ENCODE measurements around the gene RALGAPA1.
"Not testable (repeated sequence)": the region's sequence is repeated elsewhere in the genome, so short reads cannot be mapped to it uniquely, and the experiment has no call there.

RALGAPA1 gene

DNA sequence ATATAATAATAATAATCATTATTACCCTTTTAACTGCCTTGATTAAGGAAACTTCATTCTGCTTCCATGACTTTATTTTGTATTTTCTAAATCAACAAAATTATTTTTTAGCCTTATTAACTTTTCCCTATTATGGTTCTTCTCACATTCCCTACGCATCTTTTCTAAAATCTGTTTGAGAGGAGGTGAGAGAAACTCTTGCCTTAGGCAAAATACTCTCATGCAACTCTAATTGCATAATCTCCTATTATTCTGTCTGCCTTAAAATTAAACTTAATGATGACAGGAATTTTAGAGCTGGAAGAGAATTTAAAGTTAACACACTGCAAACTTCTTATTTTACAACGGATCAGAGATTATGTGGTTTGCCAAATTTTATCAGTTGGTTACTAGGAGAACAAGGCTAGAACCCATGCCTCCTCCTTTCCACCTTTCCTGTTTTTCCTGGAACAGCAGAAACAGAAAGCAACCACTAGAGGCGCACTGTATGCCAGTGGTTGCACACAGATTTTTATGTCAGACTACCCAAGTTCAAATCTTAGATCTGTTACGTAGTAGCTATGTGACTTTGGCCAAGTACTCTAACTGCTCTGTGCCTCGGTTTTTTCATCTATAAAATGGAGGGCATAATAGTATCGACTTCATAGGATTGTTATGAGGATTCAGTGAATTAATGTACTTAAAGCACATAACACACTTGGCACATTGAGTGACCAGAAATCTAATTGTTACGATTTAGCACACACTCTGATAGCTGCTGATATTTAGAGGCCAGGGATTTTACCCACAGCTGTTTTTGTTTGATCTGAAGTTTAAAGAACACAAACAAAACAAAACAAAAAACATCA is 12.7 kb upstream of the RALGAPA1 start:
- no peak for DNase-seq (ENCODE audit: low read depth in 2 of 2)

DNA sequence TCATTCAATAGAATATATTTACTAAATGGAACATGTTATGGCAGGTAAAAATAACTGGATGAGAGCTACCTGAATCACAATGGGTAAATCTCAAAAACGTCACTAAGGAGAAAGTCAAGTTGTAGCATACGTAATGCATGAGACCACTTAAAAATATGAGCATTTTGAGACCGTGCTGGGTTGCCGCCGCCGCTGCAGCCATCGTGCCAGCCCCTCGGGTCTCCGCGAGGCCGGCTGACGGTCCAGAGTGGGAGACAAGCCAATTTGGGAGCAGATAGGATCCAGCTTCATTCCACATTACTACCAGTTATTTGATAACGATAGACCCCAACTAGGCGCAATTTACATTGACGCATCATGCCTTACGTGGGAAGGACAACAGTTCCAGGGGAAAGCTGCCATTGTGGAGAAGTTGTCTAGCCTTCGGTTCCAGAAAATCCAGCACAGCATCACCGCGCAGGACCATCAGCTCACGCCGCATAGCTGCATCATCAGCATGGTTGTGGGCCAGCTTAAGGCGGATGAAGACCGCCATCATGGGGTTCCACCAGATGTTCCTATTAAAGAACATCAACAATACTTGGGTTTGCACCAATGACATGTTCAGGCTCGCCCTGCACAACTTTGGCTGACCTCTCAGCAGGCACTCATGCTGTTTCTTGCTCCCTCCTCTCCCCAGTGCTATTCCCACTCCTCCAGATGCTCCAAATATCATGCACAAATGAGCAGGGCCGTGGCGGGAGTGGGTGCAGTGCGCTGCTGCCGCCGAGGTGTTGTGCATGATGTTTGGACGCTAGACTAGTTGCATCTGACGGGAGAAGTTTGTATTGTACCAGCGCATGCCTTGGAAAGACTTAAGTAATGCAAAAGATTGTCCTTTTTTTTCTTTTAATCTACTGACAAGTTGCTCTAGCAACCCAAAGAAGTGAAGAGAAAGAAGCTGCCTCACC is 10.8 kb upstream of the RALGAPA1 start:
- DNase-seq (ENCODE audit: low read depth in 2 of 2), result no peak

DNA sequence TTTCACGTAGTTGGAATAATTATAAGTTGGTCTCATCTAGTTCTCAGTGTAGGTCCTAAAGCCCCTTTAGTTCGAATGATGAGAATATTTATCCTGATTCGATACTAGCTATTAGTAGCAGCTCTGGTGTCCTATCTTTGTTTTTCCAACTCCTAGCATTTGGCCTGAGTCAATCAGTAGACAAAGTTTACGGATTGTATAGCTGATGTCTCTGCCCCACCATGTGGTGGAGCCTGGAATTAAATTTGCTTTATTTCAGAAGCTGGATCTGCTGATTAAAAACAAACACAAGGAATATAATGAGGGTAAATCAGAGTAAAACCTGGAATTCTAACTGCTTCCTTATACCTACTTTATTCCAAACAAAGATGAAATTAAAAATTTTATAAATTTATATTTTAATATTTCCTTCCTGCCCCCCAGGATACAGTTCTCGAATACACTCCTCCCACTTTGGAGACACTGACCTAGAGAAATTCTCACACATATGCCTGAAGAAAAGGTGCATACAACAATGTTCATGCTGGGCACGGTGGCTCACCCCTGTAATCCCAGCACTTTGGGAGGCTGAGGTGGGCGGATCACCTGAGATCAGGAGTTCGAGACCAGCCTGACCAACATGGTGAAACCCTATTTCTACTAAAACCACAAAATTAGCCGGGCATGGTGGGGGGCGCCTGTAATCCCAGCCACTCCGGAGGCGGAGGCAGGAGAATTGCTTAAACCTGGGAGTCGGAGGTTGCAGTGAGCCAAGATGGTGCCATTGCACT is 9.4 kb upstream of the RALGAPA1 start:
- no peak for DNase-seq (ENCODE audit: low read depth in 2 of 2)

DNA sequence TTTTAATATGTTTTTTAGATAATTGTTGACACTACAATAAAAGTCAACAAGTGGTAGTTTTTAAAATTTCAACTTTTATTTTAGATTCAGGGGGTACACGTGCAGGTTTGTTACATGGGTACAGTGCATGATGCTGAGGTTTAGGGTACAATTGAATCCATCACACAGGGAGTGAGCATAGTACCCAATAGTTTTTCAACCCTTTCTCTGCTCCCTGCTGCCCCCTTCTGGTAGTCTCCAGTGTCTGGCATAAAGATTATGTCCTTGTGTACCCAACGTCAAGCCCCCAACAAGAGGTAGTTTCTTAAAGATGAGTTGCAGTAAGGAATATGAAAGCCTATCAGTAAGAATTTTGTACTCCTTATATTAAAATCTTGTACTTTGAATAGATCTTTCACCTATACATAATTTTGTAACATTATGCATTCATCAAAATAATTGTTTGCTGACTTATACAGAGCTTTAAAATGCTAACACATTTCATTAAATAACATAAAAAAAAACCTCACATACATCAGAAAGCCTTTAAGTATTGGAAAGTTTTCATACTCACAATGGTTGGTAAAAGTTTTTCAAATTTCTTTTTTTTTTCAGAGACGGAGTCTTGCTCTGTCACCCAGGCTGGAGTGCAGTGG is 5.4 kb upstream of the RALGAPA1 start:
- peak; percentile 40 to 67 for DNase-seq (ENCODE audit: low read depth in 2 of 2)

DNA sequence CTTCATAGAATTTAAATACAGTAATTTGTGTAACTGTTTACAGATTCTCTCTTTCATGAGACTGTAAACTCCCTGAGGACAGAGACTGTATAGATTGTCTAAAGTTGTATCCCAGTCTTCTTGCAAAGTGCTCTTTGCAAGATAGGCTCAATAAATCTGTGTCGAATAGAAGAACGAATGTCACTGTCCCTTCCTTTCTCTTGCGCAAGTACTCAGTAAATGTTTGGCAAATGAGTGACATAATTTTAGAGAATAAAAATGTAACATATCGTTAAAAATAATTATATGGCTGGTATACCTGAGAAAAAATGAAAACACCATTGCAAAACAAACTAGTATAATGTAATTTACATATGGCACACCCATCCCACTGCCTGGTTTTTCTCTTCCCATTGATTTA is 1.9 kb upstream of the RALGAPA1 start:
- no peak for DNase-seq (ENCODE audit: low read depth in 2 of 2)

DNA sequence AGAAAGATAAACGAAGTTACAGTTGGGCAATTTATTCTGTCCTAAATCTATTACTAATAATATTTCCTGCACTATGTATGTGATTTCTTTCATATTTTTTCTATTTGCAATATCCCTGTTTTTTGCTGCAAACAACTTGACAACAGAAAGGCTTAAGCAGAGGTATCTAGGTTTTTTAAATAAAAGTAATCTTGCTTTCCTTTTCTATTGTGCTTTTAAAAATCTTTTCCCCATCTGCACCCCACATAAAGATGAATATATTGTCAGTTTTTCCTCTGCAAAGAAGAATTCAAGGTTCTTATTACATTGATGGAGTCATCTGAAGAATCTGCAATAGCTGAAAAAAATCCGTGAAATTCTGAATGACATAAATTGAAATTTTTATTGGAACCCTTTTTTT is 502 bp upstream of the RALGAPA1 start:
- no peak for DNase-seq (ENCODE audit: low read depth in 2 of 2)

DNA sequence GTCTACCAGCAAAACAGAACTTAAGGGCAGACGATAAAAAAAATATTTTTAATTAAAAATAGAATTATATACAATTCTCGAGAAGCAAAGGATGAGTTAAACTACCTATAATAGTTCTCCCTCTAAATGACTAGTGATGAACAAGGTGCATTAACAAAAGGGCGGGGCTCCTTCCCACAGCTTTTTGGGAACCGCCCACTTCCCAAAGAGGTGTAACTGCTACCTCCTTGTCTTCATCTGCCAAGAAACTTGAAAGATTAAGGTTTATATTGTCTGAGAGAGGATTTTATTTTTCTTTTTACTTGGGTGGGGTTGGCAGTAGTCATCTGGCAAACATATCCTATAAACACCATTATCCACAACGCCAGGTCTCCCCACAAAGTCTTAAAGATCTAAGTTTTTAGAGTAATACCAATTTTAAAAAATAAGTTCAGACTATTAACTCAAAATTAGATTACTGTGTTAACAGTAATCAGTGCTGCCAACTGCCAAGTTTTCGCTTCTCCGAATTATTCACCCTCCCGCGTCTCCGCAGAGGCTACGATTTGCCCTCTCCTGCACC is 938 bp downstream of the RALGAPA1 start:
- DNase-seq (ENCODE audit: low read depth in 2 of 2), result no peak

DNA sequence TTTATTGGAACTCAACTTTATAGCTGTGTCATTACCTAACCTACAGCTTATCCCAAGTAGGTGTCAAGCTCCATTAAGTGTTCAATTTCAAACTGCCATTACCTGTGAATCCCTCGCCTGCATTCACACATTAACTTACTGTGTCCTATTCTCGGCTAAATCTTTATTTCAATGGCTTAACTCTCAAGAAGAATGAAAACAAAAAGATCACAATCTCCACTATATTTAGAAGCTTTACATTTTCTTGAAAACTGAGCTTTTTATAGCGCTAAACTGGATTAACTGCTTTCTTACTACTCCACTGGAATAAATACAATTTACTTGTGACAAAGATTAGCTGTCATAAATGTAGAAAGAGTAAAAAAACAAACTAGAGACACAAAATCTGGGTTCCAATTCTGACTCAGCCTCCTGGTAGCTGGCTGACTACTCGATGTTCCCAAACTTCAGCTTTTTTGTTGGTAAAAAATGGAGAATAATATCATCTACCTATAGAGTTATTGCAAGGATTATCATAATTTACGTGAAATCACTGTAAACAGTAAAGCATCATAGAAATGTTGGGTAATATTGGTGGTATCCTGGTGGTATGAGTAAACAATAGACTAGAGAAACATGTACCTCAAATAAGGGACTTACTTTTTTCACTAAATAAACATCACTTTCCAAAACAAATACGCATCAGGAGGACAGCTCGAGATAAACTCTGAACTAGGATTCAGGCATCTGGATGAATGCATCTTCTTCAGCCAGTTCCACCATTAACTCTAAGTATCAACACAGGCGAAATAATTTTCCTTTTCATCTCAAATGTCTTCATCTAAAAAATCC is 1.7 kb downstream of the RALGAPA1 start:
- no peak for DNase-seq (ENCODE audit: low read depth in 2 of 2)

DNA sequence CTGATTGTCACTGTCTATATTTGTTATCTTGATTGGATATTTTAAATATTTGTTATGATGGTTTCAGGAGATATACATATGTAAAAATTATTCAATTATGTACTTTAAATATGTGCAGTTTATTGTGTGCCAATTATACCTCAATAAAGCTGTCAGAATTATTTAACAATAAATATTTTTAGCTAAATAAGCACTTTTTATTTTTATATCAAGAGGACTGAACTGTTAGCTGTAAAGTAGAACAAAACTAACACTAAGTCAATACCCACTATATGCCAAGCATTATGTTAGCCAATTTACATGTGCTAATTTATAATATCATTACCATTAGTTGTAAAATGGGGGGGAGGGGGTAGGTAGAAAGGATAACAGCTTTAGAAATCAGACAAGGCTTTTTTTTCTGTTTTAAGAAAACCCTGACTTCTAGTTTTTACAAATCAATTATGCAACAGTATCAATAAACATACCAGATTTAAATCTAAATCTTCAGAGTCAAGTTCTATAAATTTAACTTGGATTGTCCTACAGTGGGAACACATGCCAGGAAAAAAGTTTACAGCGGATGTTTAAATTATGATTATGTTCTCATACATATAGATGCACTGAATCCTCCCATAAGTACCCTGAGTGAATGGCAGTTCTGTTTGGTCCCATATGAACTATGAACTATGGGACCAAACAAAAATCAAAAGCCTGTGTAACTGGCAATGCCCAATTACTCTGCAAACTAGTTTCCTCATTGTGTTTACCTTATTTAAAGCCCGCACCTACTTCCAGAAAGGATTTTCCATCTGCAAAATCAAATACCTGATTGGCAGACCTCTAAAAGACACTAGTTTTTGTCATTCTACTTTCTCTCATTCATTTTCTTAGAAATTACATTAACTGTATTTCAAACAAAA is 2.8 kb downstream of the RALGAPA1 start:
- no peak for DNase-seq (ENCODE audit: low read depth in 2 of 2)

DNA sequence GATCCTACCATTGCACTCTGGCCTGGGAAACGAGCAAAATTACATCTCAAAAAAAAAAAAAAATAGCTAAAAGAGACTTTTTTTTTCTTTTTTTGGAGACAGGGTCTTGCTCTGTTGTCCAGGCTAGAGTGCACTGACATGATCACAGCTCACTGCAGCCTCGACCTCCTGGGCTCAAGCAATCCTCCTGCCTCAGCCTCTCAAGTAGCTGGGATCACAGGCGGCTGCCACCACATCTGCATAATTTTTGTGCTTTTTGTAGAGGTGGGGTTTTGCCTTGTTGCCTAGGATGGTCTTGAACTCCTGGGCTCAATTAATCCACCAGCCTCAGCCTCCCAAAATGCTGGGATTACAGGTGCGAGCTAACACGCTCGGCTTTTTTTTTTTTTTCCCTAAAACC is 11.3 kb downstream of the RALGAPA1 start:
- DNase-seq (ENCODE audit: low read depth in 2 of 2), result no peak

DNA sequence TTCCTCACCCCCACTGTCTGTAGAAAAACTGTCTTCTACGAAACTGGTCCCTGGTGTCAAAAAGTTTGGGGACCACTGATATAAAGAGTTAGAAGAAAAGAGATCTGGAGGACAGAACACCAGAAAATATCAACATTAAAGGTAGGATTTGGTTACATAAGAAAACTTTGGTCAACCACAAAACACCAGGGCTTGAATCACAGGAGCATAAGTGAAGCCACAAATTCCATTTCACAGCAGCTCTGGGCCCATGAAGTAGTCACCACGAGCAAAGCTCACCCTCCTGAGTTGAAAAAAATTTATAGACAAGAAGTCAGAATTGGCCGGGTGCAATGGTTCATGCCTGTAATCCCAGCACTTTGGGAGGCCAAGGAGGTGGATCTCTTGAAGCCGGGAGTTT is 19.4 kb downstream of the RALGAPA1 start:
- DNase-seq (ENCODE audit: low read depth in 2 of 2), result no peak

DNA sequence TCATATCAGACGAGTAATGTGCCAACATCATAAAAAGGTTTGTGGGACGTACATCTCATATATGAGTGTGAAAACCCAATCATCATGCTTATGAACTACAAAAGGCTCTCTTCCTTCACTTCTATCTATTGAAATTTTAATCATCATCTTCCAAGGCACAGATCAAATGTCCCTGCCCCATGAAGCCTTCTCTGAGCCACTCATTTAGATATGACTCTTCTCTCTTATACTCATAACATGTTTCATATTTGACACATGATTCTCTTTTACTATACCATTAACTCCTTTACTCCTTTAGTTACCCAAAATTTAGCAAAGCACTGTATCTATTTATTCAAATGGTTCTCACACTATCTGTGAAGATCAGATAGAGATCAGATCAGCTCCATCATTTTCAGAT is 22.2 kb downstream of the RALGAPA1 start:
- no peak for DNase-seq (ENCODE audit: low read depth in 2 of 2)

DNA sequence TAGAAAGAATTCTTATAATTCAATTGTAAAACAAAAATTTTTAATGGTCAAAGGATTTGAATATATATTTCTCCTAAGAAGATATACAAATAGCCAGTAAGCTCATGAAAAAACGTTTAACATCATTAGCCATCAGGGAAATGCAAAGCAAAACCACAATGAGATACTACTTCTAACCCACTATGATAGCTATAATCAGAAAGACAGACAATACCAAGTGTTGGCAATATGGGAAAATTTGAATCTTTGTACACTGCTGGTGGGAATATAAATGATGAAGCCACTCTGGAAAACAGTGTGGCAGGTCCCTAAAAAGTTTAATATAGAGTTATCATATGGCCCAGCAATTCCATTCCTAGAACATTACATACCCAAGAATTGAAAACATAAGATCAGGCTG is 25.4 kb downstream of the RALGAPA1 start:
- DNase-seq (ENCODE audit: low read depth in 2 of 2), result no peak

DNA sequence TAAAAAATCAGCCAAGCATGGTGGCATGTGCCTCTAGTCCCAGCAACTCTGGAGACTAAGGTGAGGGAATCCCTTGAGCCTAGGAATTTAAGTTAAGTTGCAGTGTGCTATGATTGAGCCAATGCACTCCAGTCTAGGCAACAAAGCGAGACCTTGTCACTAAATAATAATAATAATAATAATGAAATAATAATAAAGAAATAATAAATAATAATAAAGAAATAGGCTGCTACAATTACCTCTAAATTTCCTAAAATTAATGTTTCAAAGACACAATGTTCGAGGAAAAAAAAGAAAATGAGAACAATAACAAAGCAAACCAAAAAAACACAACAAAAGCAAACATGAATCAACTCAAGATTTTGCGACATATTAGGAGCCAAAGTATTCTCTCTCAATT is 29.7 kb downstream of the RALGAPA1 start:
- no peak for DNase-seq (ENCODE audit: low read depth in 2 of 2)

DNA sequence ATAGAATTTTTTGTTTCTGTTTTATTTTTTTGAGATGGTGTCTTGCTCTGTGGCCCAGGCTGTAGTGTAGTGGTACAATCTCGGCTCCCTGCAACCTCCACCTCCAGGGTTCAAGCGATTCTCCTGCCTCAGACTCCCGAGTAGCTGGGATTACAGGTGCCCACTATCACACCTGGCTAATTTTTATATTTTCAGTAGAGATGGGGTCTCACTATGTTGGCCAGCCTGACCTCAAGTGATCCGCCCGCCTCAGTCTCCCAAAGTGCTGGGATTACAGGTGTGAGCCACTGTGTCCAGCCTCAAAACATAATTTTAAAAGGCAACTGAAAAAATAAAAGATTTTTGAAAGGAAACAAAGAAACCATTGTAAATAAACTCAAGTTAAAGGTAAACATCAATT is 31.5 kb downstream of the RALGAPA1 start:
- not testable (repeated sequence) for DNase-seq (ENCODE audit: low read depth in 2 of 2)

DNA sequence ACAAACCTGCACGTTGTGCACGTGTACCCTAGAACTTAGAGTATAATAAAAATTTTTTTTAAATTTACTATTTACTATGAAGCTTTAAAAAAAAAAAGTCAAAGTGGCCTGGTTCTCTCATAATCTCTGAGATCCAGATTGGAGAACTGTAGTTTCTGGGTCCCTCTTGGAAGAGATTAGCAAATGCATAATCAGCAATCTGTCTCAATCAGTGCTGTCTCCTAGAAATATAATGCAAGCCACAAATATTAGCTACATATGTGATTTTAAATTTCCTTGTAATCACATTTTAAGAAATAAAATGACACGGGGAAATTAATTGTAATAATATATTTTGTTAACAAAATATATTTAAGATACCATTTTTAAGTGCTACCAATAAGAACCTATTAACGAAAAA is 32.3 kb downstream of the RALGAPA1 start:
- no peak for DNase-seq (ENCODE audit: low read depth in 2 of 2)

DNA sequence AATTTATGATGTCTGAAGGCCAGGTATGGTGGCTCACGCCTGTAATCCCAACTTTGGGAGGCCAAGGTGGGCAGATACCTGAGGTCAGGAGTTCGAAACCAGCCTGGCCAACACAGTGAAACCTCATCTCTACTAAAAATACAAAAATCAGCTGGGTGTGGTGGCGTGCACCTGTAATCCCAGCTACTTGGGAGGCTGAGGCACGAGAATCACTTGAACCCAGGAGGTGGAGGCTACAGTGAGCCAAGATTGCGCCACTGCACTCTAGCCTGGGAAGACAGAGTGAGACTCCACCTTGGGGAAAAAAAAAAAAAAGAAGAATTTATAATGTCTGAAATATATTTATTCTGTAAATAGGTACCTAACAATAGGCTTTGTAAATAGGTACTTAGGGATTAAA is 33.0 kb downstream of the RALGAPA1 start:
- not testable (repeated sequence) for DNase-seq (ENCODE audit: low read depth in 2 of 2)

DNA sequence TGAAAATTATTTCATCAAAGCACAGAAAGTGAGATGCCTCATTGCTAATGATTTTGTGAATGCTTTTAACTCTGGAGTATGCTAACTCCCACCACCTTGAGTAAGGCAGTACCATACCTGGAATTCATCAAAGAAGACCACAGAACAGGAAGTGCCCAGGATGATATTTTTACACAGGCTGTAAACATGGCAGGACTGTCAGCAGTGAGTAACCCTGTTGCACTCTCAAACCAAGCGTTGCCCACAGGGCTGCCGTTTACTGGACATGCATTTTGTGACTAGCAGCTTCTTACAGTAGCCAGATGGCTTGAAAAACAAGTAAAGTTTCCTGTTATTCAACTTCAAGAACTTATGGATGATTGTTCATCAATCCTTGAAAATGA is 42.4 kb downstream of the RALGAPA1 start:
- no peak for DNase-seq (ENCODE audit: low read depth in 2 of 2)

DNA sequence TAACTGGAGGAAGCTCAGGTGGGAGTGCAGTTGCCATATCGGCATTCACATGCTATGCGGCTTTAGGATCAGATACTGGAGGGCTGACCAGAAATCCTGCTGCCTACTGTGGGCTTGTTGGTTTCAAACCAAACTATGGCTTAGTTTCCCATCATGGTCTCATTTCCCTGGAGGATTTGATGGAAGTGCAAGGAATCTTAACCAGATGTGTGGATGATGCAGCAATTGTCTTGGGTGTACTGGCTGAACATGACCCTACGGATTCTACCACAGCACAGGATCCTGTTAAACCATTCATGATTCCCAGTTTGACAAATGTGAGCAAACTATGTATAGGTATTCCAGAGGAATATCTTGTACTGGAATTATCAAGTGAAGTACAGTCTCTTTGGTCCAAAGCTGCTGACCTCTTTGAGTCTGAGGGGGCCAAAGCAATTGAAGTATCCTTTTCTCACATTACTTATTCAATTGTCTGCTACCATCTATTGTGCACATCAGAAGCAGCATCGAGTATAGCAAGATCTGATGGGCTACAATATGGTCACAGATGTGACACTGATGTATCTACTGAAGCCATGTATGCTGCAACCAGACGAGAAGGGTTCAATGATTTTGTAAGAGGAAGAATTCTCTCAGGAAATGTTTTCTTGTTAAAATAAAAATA is 42.9 kb downstream of the RALGAPA1 start:
- DNase-seq (ENCODE audit: low read depth in 2 of 2), result no peak

Measured in stimulated activated CD8-positive, alpha-beta memory T cell treated with anti-CD3 and anti-CD28 coated beads, Interleukin-15, amount 100 ng/mL, for 4 hours (primary cell).